ENCODE results near the gene ARHGEF12.

DNA sequence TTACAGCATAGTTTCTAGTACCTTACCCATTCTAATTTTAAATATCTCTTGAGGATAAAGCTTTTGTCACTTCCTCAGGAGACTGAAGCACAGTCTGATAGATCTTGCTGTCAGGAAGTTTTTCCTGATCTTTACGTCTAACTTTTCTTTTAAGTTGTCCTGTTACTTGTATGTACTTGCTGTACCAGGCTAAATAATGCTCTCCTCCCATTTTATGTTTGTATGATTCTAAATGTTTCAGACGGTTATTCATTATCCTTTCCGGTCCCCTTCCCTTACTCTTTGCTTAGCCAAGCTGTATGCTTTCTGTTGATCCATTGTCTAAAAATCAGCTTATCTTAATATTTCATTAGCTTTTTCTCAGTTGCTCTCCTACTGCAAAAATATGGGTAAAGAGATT lies 6.0 kb downstream of the ARHGEF12 start:
- TF ChIP-seq POLR2A (IDR thresholded peaks at IDR 0.05): no peak
- TF ChIP-seq, protein P1, sequence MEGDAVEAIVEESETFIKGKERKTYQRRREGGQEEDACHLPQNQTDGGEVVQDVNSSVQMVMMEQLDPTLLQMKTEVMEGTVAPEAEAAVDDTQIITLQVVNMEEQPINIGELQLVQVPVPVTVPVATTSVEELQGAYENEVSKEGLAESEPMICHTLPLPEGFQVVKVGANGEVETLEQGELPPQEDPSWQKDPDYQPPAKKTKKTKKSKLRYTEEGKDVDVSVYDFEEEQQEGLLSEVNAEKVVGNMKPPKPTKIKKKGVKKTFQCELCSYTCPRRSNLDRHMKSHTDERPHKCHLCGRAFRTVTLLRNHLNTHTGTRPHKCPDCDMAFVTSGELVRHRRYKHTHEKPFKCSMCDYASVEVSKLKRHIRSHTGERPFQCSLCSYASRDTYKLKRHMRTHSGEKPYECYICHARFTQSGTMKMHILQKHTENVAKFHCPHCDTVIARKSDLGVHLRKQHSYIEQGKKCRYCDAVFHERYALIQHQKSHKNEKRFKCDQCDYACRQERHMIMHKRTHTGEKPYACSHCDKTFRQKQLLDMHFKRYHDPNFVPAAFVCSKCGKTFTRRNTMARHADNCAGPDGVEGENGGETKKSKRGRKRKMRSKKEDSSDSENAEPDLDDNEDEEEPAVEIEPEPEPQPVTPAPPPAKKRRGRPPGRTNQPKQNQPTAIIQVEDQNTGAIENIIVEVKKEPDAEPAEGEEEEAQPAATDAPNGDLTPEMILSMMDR (IDR thresholded peaks at IDR 0.05 in 4 of 5, conservative IDR thresholded peaks at IDR 0.05 in 1 of 5): no peak
